Stimulated activated effector memory CD8-positive, alpha-beta T cell treated with anti-CD3 and anti-CD28 coated beads, Interleukin-12 subunit alpha, Interleukin-12 subunit beta, amount 100 ng/mL, for 72 hours (primary cell): ENCODE measurements around the gene TBKBP1.
"Not testable (repeated sequence)": the region's sequence is repeated elsewhere in the genome, so short reads cannot be mapped to it uniquely, and the experiment has no call there.

ENCODE experiments used
- ATAC-seq: fragments of 150-1000 bp; cut with Tn5 transposase; 2 replicates; pipeline ENCODE4 v1.10.0; 2021
- DNase-seq, 2 donors: peaks; one replicate each; pipeline ENCODE4 v3.0.0; 2021 to 2022; ENCODE audit warnings: low spot score in 2 of 2
- H3K27ac Mint-ChIP-seq: one replicate; pipeline ENCODE4 v1.8.0; 2022; ENCODE audit warnings: mild to moderate bottlenecking, mixed read lengths
- H3K36me3 Mint-ChIP-seq: one replicate; pipeline ENCODE4 v1.8.0; 2022; ENCODE audit warnings: mild to moderate bottlenecking, mixed read lengths
- H3K4me1 Mint-ChIP-seq: one replicate; pipeline ENCODE4 v1.8.0; 2022; ENCODE audit warnings: mixed read lengths
- H3K4me3 Mint-ChIP-seq: one replicate; pipeline ENCODE4 v1.8.0; 2022; ENCODE audit warnings: mild to moderate bottlenecking, mixed read lengths
- H3K9me3 Mint-ChIP-seq: one replicate; pipeline ENCODE4 v1.8.0; 2022; ENCODE audit warnings: mixed read lengths

The TBKBP1 gene

DNA sequence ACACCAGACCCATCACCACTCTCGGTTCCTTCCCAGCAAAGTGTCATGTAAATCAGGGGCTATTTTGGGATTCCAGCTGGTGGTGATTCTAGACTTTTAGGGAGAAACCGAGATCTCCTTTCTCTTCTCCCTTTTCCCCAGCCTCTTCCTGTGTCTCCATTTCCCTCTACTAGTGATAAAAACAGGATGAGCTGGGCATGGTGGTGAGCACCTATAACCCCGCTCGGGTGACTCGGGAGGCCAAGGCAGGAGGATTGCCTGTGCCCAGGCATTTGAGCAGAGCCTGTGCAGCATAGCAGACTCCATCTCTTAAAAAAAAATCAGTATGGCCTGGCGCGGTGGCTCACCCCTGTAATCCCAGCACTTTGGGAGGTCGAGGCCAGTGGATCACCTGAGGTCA is 45.2 kb downstream of the TBKBP1 start:
- H3K27ac Mint-ChIP-seq: peak overlapping the region; percentile 26
- no peak for DNase-seq
- no peaks in the 10 kb centered on the region for H3K9me3 Mint-ChIP-seq
- H3K4me3 Mint-ChIP-seq: peak overlapping the region; percentile 99
- H3K4me1 Mint-ChIP-seq: peaks cover 65% of the 10 kb centered on the region
- ATAC-seq: no peak
- H3K36me3 Mint-ChIP-seq: peaks cover 100% of the 10 kb centered on the region

- not testable (repeated sequence) for DNase-seq, H3K27ac Mint-ChIP-seq, H3K9me3 Mint-ChIP-seq, ATAC-seq
- Mint-ChIP-seq H3K4me1 (peaks cover 73% of the 10 kb centered on the region), H3K36me3 (peaks cover 100% of the 10 kb centered on the region), H3K4me3 (peak overlapping the region; percentile 99)
These were observed 46.0 kb downstream of the TBKBP1 start for GRCh38 chr17:47739945-47740344.

GRCh38 chr17:47741109-47741792 is 47.3 kb downstream of the TBKBP1 start:
- Mint-ChIP-seq H3K27ac (peak overlapping the region; percentile 90), H3K36me3 (peaks cover 100% of the 10 kb centered on the region), H3K4me1 (peaks cover 76% of the 10 kb centered on the region), H3K9me3 (no peaks in the 10 kb centered on the region), H3K4me3 (peak overlapping the region; percentile 99)
- DNase-seq: peak in 1 of 2 donors; percentile 68
- ATAC-seq: peak; percentile 66

DNA sequence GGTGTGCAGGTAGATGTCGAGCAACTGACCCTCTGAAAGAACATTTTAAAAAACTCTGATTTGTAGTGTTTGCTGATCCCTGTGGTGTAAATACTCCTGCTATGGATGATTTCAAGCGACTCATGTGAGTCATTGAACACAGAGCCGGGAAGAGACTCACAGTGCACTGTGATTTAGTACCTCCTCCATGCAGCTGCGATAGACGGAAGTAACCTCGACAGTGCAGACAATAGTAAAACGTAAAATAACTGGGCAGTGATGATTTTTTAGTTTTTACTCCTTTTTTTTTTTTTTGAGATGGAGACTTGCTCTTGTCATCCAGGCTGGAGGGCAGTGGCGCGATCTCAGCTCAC is 47.8 kb downstream of the TBKBP1 start:
- Mint-ChIP-seq H3K27ac (peak overlapping the region; percentile 90), H3K36me3 (peaks cover 100% of the 10 kb centered on the region), H3K4me1 (peaks cover 71% of the 10 kb centered on the region), H3K9me3 (no peaks in the 10 kb centered on the region), H3K4me3 (peak overlapping the region; percentile 99)
- ATAC-seq (peak; percentile 67), DNase-seq (no peak)

GRCh38 chr17:47742319-47743181 is 48.6 kb downstream of the TBKBP1 start:
- peaks cover 65% of the 10 kb centered on the region for H3K4me1 Mint-ChIP-seq
- peak overlapping the region; percentile 90 for H3K27ac Mint-ChIP-seq
- ATAC-seq (peak; percentile 20), DNase-seq (no peak)
- peaks cover 100% of the 10 kb centered on the region for H3K36me3 Mint-ChIP-seq
- H3K9me3 Mint-ChIP-seq: no peaks in the 10 kb centered on the region
- H3K4me3 Mint-ChIP-seq: peak overlapping the region; percentile 99

- Mint-ChIP-seq H3K27ac (peak overlapping the region; percentile 90), H3K36me3 (peaks cover 100% of the 10 kb centered on the region), H3K4me1 (peaks cover 57% of the 10 kb centered on the region), H3K4me3 (no peak overlapping the region), H3K9me3 (no peaks in the 10 kb centered on the region)
- no peak for DNase-seq
- ATAC-seq: no peak
These were observed 50.4 kb downstream of the TBKBP1 start for GRCh38 chr17:47744168-47745036.

DNA sequence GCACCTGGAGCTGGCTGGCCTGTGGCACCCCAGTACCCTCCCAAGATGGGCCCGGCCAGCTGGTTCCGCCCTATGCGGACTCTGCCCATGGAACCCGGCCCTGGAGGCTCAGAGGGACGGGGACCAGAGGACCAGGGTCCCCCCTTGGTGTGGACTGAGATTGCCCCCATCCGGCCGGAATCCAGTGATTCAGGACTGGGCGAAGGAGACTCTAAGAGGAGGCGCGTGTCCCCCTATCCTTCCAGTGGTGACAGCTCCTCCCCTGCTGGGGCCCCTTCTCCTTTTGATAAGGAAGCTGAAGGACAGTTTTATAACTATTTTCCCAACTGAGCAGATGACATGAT is 51.0 kb downstream of the TBKBP1 start:
- Mint-ChIP-seq H3K27ac (no peak overlapping the region), H3K9me3 (no peaks in the 10 kb centered on the region), H3K4me3 (no peak overlapping the region), H3K4me1 (peaks cover 53% of the 10 kb centered on the region), H3K36me3 (peaks cover 100% of the 10 kb centered on the region)
- no peak for DNase-seq
- no peak for ATAC-seq

DNA sequence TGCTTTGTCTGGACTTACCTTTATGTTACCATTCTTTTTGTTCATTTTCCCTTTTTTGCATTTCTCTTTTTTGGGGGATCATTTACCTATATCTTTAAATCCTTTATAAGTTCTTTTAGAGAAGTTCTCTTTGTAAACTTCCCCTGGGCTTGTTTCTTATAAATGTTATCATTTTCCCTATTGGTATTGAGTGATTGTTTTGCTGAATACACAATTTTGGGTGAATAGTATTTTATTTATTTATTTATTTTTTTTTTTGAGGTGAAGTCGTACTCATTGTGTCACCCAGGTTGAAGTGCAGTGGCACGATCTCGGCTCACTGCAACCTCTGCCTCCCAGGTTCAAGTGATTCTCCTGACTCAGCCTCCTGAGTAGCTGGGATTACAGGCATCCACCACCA is 57.5 kb downstream of the TBKBP1 start:
- no peak for ATAC-seq

GRCh38 chr17:47757386-47757785 is 63.4 kb downstream of the TBKBP1 start:
- DNase-seq (peak in 1 of 2 donors; percentile 25), ATAC-seq (no peak)
- Mint-ChIP-seq H3K9me3 (peaks cover 7% of the 10 kb centered on the region), H3K4me3 (no peak overlapping the region), H3K27ac (no peak overlapping the region), H3K36me3 (peaks cover 1% of the 10 kb centered on the region), H3K4me1 (peaks cover 4% of the 10 kb centered on the region)

More for the DNA sequence above, 57.5 kb downstream of the TBKBP1 start:
- H3K4me3 Mint-ChIP-seq: no peak overlapping the region
- H3K36me3 Mint-ChIP-seq: peaks cover 48% of the 10 kb centered on the region
- H3K9me3 Mint-ChIP-seq: no peaks in the 10 kb centered on the region
- no peak for DNase-seq
- H3K27ac Mint-ChIP-seq: peak overlapping the region; percentile 2
- H3K4me1 Mint-ChIP-seq: peaks cover 6% of the 10 kb centered on the region

DNA sequence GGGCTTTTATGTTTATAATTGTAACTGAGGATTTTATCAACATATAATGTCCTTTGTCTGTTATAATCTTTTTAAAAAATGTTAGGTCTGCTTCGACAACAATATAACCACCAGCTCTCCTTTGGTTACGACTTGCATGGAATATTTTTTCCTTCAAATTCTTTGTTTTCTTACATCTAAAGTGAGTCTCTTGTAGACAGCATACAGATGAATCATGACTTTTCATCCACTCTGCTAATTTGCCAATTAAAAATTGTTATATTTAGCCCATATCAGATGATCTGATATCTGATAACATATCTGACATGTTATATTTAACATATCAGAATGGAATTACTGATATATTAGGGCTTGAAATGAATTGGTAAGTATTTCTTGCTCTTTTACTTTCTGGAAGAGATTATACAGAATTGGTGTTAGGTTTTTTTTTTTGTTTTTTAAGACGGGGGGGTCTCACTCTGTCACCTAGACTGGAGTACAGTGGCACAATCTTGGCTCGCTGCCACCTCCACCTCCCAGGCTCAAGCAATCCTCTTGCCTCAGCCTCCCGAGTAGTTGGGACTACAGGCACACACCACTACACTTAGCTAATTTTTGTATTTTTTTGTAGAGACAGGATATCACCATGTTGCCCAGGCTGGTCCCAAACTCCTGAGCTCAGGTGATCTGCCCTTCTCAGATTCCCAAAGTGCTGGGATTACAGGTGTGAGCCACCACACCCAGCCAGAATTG is 66.6 kb downstream of the TBKBP1 start:
- no peak for ATAC-seq
- Mint-ChIP-seq H3K4me3 (no peak overlapping the region), H3K36me3 (no peaks in the 10 kb centered on the region), H3K27ac (no peak overlapping the region), H3K9me3 (peaks cover 7% of the 10 kb centered on the region), H3K4me1 (peaks cover 23% of the 10 kb centered on the region)
- DNase-seq: no peak
